Heart left ventricle (tissue), 16 donors: ENCODE measurements around the gene STK40. TPM values are rescaled to one million over a fixed set of nuclear protein-coding genes. Genes with fewer than 3 reads are reported as not detected.

ENCODE experiments used
- ATAC-seq, 4 donors: fragments of 200-7000 bp; cut with Tn5 transposase; one replicate each; pipeline ENCODE4 v1.9.1; 2020 to 2022; ENCODE audit warnings: moderate library complexity in 4 of 4, mild to moderate bottlenecking in 3 of 4, moderate number of reproducible peaks in 1 of 4
- DNase-seq, 5 donors: peaks; one replicate each; pipeline ENCODE4 v3.0.0-alpha.2; 2020
- H3K27ac ChIP-seq, 12 donors: fragments of 200-600 bp; sonication (generic) in 4 of 12; one replicate each; pipeline versions ENCODE4 v1.5.0 to v1.8.0; 2016 to 2022; ENCODE audit warnings: mild to moderate bottlenecking in 2 of 12
- H3K27me3 ChIP-seq, 9 donors: fragments of 200-600 bp; sonication (generic) in 2 of 9; one replicate each; pipeline versions ENCODE4 v1.5.1 to v1.8.0; 2016 to 2022; ENCODE audit warnings: mild to moderate bottlenecking in 3 of 9
- H3K36me3 ChIP-seq, 9 donors: fragments of 200-600 bp; sonication (generic) in 2 of 9; one replicate each; pipeline versions ENCODE4 v1.5.0 to v1.8.0; 2018 to 2022; ENCODE audit warnings: mild to moderate bottlenecking in 2 of 9
- H3K4me1 ChIP-seq, 12 donors: fragments of 200-600 bp; sonication (generic) in 4 of 12; one replicate each; pipeline versions ENCODE4 v1.5.0 to v1.8.0; 2016 to 2022; ENCODE audit warnings: mild to moderate bottlenecking in 3 of 12
- H3K4me3 ChIP-seq, 12 donors: fragments of 200-600 bp; sonication (generic) in 4 of 12; one replicate each; pipeline versions ENCODE4 v1.5.0 to v1.8.0; 2017 to 2022; ENCODE audit warnings: mild to moderate bottlenecking in 9 of 12, moderate library complexity in 4 of 12
- H3K9me3 ChIP-seq, 12 donors: fragments of 200-600 bp; sonication (generic) in 4 of 12; one replicate each; pipeline versions ENCODE4 v1.5.0 to v1.8.0; 2016 to 2022; ENCODE audit warnings: mild to moderate bottlenecking in 1 of 12
- POLR2A ChIP-seq, 2 donors: fragments of 450-650 bp; IDR thresholded peaks; one replicate each; pipeline ENCODE4 v1.6.1; 2017; ENCODE audit warnings: antibody characterized with exemption in 2 of 2, mild to moderate bottlenecking in 2 of 2, moderate library complexity in 2 of 2
- WGBS, 4 donors: extraction: QIAGEN DNeasy Blood & Tissue Kit in 2 of 4; methylation state at CpG; one replicate each; pipeline versions ENCODE4 v1.1.5 to v1.1.7; 2013 to 2018; 5-methylcytosine and 5-hydroxymethylcytosine counted together
- intact Hi-C, 10 donors: fragments of 100-400 bp; cut with DNase I; formaldehyde crosslinking; loops; one replicate each; pipeline versions ENCODE4 v1.11.1 to v1.14.2; 2022
- polyA plus RNA-seq, 2 donors: library from polyadenylated mRNA; stranded (reverse); fragments of 200-250 nt; gene quantifications; one replicate each; pipeline ENCODE4 v1.2.3, GENCODE V29; 2013
- total RNA-seq, 9 donors: library from RNA; depleted of rRNA in 2 of 9; stranded (reverse); fragments of >200 nt in 2 of 9; fragmentation: NEBNext Ultra II Directional in 3 of 9; extraction: Animal tissue kit (Norgen Biotek cat#: 25700) in 3 of 9; gene quantifications; one replicate each; pipeline versions ENCODE4 v1.1.0 to v1.2.4, GENCODE V29; 2016 to 2023
- TF ChIP-seq, protein P1 (sequence below), 12 donors: fragments of 200-600 bp; sonication (generic) in 4 of 12; IDR thresholded peaks; one replicate each; pipeline versions ENCODE4 v1.5.0 to v1.8.0; 2018 to 2022; ENCODE audit warnings: antibody characterized with exemption in 12 of 12, mild to moderate bottlenecking in 5 of 12
- donor health status: ischemic (EF 13 %, LVEDD 7.1; RV severe dilation, severe dysfunction).
- donor health status: healthy with polysubstance abuse.
- donor health status: DM: no; HTN: yes; CAD: no.
- donor health status: DM: no; HTN: no; CAD: no.
- donor health status: ischemic (EF 25% LVEDD 6.9; RV normal size, moderate dysfunction).
- donor health status: ischemic (EF 25% LVEDD 5.7; RV mildly dilated, moderate dysfunction).
- donor health status: healthy.
- donor health status: DM: yes; HTN: yes; CAD: no.
- donor health status: ischemic (EF 35%, LVEDD 5.7; RV mildly dilated, moderate dysfunction).
- donor health status: nonischemic (EF 11% LVEDD 7.7; RV severe dilation, severe dysfunction).
- donor health status: DM: yes; HTN: yes; CAD: no.
- donor health status: PGD.
- donor health status: ischemic (EF 29% LVEDD 5.4; RV normal size, mild dysfunction).
- donor health status: nonischemic (EF 23%, LVEDD 6.1; RV moderate dilation, normal function).

Gene STK40
- total and polyA plus RNA-seq, 11 donors, result 27.9 to 114 (median 59.4) TPM

DNA sequence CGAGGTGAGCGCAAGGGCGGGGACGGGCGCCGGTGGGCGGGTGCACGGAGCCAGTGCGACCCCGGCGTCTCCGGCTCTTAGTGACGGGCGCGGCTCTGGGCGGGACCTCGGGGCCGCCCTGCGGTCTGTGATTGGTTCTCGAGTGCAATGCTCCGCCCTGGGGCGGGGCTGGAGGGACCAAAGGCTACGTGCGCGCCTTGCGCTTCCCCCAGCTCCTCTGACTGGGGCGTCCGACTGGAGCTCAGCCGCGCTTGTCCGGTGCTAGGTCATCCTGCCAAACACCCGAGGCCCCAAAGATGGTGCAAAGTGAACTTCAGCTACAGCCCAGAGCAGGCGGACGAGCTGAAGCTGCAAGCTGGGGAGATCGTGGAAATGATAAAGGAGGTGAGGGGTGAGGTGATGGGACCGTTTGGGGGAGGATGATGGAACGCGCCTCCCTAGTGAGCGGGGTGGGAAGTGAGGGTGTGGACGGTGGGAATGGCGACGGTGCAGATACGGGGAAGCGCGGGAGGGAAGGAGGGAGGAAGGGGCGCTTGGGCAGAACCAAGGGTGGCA is 78.7 kb downstream of the STK40 start:
- ATAC-seq (peak; percentile 95 to 98 (median 98)), DNase-seq (peak; percentile 92 to 96 (median 94))
- Histone ChIP-seq H3K9me3 (no peaks in the 10 kb centered on the region), H3K4me1 (peaks cover 0 to 24% (median 16%) of the 10 kb centered on the region in 12 donors), H3K27me3 (no peaks in the 10 kb centered on the region), H3K4me3 (peak overlapping the region; percentile 63 to 95 (median 82)), H3K36me3 (peaks cover 0 to 33% (median 29%) of the 10 kb centered on the region in 9 donors), H3K27ac (peak overlapping the region in 11 of 12 donors; percentile 65 to 87 (median 74))
- TF ChIP-seq, protein P1, sequence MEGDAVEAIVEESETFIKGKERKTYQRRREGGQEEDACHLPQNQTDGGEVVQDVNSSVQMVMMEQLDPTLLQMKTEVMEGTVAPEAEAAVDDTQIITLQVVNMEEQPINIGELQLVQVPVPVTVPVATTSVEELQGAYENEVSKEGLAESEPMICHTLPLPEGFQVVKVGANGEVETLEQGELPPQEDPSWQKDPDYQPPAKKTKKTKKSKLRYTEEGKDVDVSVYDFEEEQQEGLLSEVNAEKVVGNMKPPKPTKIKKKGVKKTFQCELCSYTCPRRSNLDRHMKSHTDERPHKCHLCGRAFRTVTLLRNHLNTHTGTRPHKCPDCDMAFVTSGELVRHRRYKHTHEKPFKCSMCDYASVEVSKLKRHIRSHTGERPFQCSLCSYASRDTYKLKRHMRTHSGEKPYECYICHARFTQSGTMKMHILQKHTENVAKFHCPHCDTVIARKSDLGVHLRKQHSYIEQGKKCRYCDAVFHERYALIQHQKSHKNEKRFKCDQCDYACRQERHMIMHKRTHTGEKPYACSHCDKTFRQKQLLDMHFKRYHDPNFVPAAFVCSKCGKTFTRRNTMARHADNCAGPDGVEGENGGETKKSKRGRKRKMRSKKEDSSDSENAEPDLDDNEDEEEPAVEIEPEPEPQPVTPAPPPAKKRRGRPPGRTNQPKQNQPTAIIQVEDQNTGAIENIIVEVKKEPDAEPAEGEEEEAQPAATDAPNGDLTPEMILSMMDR (IDR thresholded peaks at IDR 0.05), result no peak
- peak; percentile 61 to 90 for TF ChIP-seq POLR2A (IDR thresholded peaks at IDR 0.05)
- 1 to 2% (median 1%) methylated on average over 37 to 46 of the region's 46 CpGs for WGBS, 4 donors
- intact Hi-C loops, result loop anchor here in 2 of 10 donors (5.0 kb wide), 2 partner anchors 60 to 115 kb away; no protein-coding TSS in a partner anchor

DNA sequence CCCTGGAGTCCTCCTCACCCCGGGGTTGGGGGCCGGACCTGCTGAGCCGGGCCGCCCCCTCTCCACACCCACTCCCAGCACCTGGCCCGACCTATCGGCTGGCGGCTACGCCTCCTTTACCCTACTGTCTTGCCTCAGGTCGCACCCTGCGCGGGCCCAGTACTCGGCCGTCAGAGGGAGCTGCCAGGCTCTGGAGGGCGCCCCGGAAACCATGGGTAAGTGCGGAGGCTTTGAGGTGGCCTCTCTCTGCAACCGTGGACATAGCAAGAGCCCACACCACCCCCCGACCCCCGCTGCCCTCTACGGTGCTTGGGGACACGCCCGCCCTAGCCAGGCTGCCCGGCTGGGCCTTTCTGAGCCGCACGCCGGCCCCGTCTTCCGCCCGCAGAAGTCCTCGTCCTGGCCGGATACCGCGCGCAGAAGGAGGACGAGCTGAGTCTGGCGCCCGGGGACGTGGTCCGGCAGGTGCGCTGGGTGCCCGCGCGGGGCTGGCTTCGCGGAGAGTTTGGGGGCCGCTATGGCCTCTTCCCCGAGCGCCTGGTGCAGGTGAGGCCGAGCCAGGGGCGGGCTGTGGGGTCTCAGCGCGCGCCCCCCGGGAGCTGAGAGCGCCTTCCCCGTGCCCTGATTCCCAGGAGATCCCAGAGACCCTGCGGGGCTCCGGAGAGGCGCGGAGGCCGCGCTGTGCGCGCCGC is 79.4 kb downstream of the STK40 start, which contains the start of gene SH3D21:
TSS of gene SH3D21 (plus strand) at position 159 of the 692 bp plus-strand sequence. CDS start at position 212, 53 bp downstream.
- TF ChIP-seq, protein P1 (IDR thresholded peaks at IDR 0.05), result peak in 4 of 12 donors; percentile 20 to 29 (median 29)
- TF ChIP-seq POLR2A (IDR thresholded peaks at IDR 0.05), result no peak
- peaks cover 0 to 24% (median 16%) of the 10 kb centered on the region in 12 donors for H3K4me1 ChIP-seq
- peak; percentile 23 to 63 (median 50) for ATAC-seq
- 3 to 13% (median 4%) methylated on average over 17 to 65 of the region's 65 CpGs for WGBS, 4 donors
- peaks cover 0 to 39% (median 35%) of the 10 kb centered on the region in 9 donors for H3K36me3 ChIP-seq
- intact Hi-C loops, result loop anchor here in 2 of 10 donors (5.0 kb wide), 2 partner anchors 61 to 116 kb away; no protein-coding TSS in a partner anchor
- DNase-seq, result peak in 4 of 5 donors; percentile 46 to 76 (median 51)
- peak within 1 kb of the TSS; percentile 63 to 95 (median 82) for H3K4me3 ChIP-seq
- H3K27ac ChIP-seq, result peak within 1 kb of the TSS in 11 of 12 donors; percentile 65 to 87 (median 74)
- H3K9me3 ChIP-seq, result no peaks in the 10 kb centered on the region
- no peaks in the 10 kb centered on the region for H3K27me3 ChIP-seq

- H3K4me3 ChIP-seq, result peak overlapping the region in 8 of 12 donors; percentile 66 to 95 (median 88)
- DNase-seq (no peak), ATAC-seq (no peak)
- no peak for TF ChIP-seq POLR2A (IDR thresholded peaks at IDR 0.05)
- TF ChIP-seq, protein P1 (IDR thresholded peaks at IDR 0.05), result no peak
- 64 to 75% (median 70%) methylated on average over 7 of the region's 7 CpGs for WGBS, 4 donors
- peak overlapping the region in 10 of 12 donors; percentile 67 to 87 (median 76) for H3K27ac ChIP-seq
- no peaks in the 10 kb centered on the region for H3K27me3 ChIP-seq
- no peaks in the 10 kb centered on the region for H3K9me3 ChIP-seq
- H3K36me3 ChIP-seq, result peaks cover 0 to 44% (median 40%) of the 10 kb centered on the region in 9 donors
- intact Hi-C loops, result loop anchor here in 2 of 10 donors (5.0 kb wide), 2 partner anchors 61 to 116 kb away; no protein-coding TSS in a partner anchor
- H3K4me1 ChIP-seq, result peaks cover 0 to 24% (median 16%) of the 10 kb centered on the region in 12 donors
These were observed 79.9 kb downstream of the STK40 start for GRCh38 chr1:36305915-36306209.
